Endothelial cell of umbilical vein (primary cell): ENCODE data around the gene SHLD2. TPM values are rescaled to one million over a fixed set of nuclear protein-coding genes. Genes with fewer than 3 reads are reported as not detected.

ENCODE experiments used
- BruUV-seq: library from RNA; stranded (reverse); fragments of 400-500 nt; replicated peaks from 2 replicates; lab custom pipeline; 2021; lab: Mats Ljungman, UMichigan
- CTCF ChIA-PET: fragments of 300-600, 350-600 bp; sonication (Branson Sonifier 250); formaldehyde crosslinking; loops from one replicate; lab custom pipeline; 2021; ENCODE audit warnings: antibody characterized with exemption, inconsistent platforms; lab: Charles Lee
- POLR2A ChIA-PET: fragments of 300-600, 350-600 bp; sonication (Branson Sonifier 250); formaldehyde crosslinking; loops from one replicate; lab custom pipeline; 2021; ENCODE audit warnings: antibody characterized with exemption, inconsistent platforms; lab: Charles Lee
- DNase-seq: peaks from one replicate; pipeline ENCODE4 v3.0.0-alpha.2; 2011; ENCODE audit warnings: low read depth, low spot score
- FAIRE-seq: peaks from 2 replicates; lab custom pipeline; 2011; peaks lifted over from hg19 to GRCh38; lab: Jason Lieb, UNC
- H2AFZ ChIP-seq: 2 replicates; pipeline ENCODE4 v1.6.0; 2012; ENCODE audit warnings: low read depth, low read length, control low read depth, inconsistent platforms
- H3K27ac ChIP-seq: 2 replicates; pipeline ENCODE4 v1.5.1; 2011; ENCODE audit warnings: low read depth, mild to moderate bottlenecking, control low read depth, low read length, moderate library complexity; ENCODE audit not compliant: insufficient read depth
- H3K27me3 ChIP-seq, 2 experiments: 2 replicates each; pipeline versions ENCODE4 v1.6.0 to v1.6.1; 2011; ENCODE audit warnings: low read length in 2 of 2, mixed read lengths in 1 of 2; ENCODE audit not compliant: control insufficient read depth in 2 of 2, insufficient read depth in 2 of 2
- H3K36me3 ChIP-seq, 2 experiments: 2 replicates in 1 of 2; 3 replicates in 1 of 2; pipeline ENCODE4 v1.5.1; 2011; ENCODE audit warnings: low read length in 2 of 2, mild to moderate bottlenecking in 1 of 2, moderate library complexity in 1 of 2; ENCODE audit not compliant: control insufficient read depth in 2 of 2, insufficient read depth in 2 of 2; ENCODE audit errors: extremely low read depth in 1 of 2
- H3K4me1 ChIP-seq: 3 replicates; pipeline ENCODE4 v1.5.1; 2011; ENCODE audit warnings: mild to moderate bottlenecking, low read length; ENCODE audit not compliant: control insufficient read depth, insufficient read depth; ENCODE audit errors: extremely low read depth
- H3K4me2 ChIP-seq: 2 replicates; pipeline ENCODE4 v1.6.1; 2011; ENCODE audit warnings: low read length, control low read depth, mixed read lengths; ENCODE audit not compliant: insufficient read depth
- H3K4me3 ChIP-seq, 3 experiments: fragments of 200-600 bp in 1 of 3; sonication (generic), shearing (Covaris generic) in 1 of 3; replicated peaks in 1 of 3; 2 replicates each; pipeline ENCODE4 v1.5.1; 2011 to 2016; ENCODE audit warnings: control low read depth in 3 of 3, low read length in 3 of 3, mild to moderate bottlenecking in 2 of 3, inconsistent platforms in 1 of 3, low read depth in 1 of 3, moderate library complexity in 1 of 3; ENCODE audit not compliant: insufficient read depth in 1 of 3
- H3K79me2 ChIP-seq: 2 replicates; pipeline ENCODE4 v1.6.0; 2012; ENCODE audit warnings: low read length, inconsistent platforms; ENCODE audit not compliant: control insufficient read depth, insufficient read depth
- H3K9ac ChIP-seq: replicated peaks from 2 replicates; pipeline ENCODE3; 2011; ENCODE audit warnings: low read length, control low read depth; ENCODE audit not compliant: insufficient read depth; ENCODE audit errors: extremely low read depth
- H3K9me1 ChIP-seq: replicated peaks from 3 replicates; pipeline ENCODE4 v1.6.0; 2011; ENCODE audit warnings: mild to moderate bottlenecking, low read length; ENCODE audit not compliant: control insufficient read depth, insufficient read depth; ENCODE audit errors: extremely low read depth
- H3K9me3 ChIP-seq: replicated peaks from 2 replicates; pipeline ENCODE4 v1.5.1; 2012; ENCODE audit warnings: low read length, inconsistent platforms; ENCODE audit not compliant: control insufficient read depth, insufficient read depth
- H4K20me1 ChIP-seq: replicated peaks from 2 replicates; pipeline ENCODE3; 2011; ENCODE audit warnings: mild to moderate bottlenecking, low read length; ENCODE audit not compliant: control insufficient read depth, insufficient read depth; ENCODE audit errors: extremely low read depth
- EZH2 ChIP-seq: IDR thresholded peaks from 2 replicates; pipeline ENCODE4 v1.6.1; 2012; ENCODE audit warnings: borderline replicate concordance, low read depth, mild to moderate bottlenecking, moderate library complexity, low read length, inconsistent platforms; ENCODE audit not compliant: severe bottlenecking
- FOS ChIP-seq: IDR thresholded peaks from 2 replicates; pipeline ENCODE4 v1.6.1; 2011; ENCODE audit warnings: mild to moderate bottlenecking, low read length, moderate library complexity, borderline replicate concordance; ENCODE audit not compliant: insufficient read depth
- GATA2 ChIP-seq: IDR thresholded peaks from 2 replicates; pipeline ENCODE4 v1.7.0; 2011; ENCODE audit warnings: low read depth, mild to moderate bottlenecking, moderate library complexity, mixed read lengths, low read length; ENCODE audit not compliant: insufficient read length, insufficient read depth
- JUN ChIP-seq: IDR thresholded peaks from 2 replicates; pipeline ENCODE4 v1.6.1; 2011; ENCODE audit warnings: borderline replicate concordance, low read depth; ENCODE audit not compliant: insufficient read length, insufficient read depth
- MYC ChIP-seq: IDR thresholded peaks from one replicate; pipeline ENCODE4 v1.6.1; 2011; ENCODE audit warnings: mild to moderate bottlenecking, low read depth, low read length
- POLR2A ChIP-seq: IDR thresholded peaks from 2 replicates; pipeline ENCODE4 v1.6.1; 2012; ENCODE audit warnings: low read depth, mild to moderate bottlenecking, control low read depth, low read length
- POLR2AphosphoS5 ChIP-seq: IDR thresholded peaks from 2 replicates; pipeline ENCODE4 v1.6.1; 2012; ENCODE audit warnings: low read depth, mild to moderate bottlenecking, control low read depth, low read length, moderate library complexity; ENCODE audit not compliant: insufficient read depth
- dilution Hi-C: fragments of 300-500 bp; cut with MboI; formaldehyde crosslinking; loops from one replicate; pipeline ENCODE4 v1.15.0; 2019; ENCODE audit warnings: low sequenced_read_pairs; ENCODE audit not compliant: extremely low pct_ligation_motif_present
- intact Hi-C: fragments of 100-400 bp; cut with micrococcal nuclease; formaldehyde crosslinking; loops from one replicate; pipeline ENCODE4 v1.10.0; 2022
- polyA plus RNA-seq, 4 experiments: library from polyadenylated mRNA; depleted of rRNA in 3 of 4; stranded (reverse) in 3 of 4; unstranded in 1 of 4; fragments of >200 nt; gene quantifications; 2 replicates each; pipeline versions ENCODE4 v1.2.1 to v1.2.3, GENCODE V29; 2011 to 2012; ENCODE audit warnings: missing spikeins in 1 of 4
- total RNA-seq: library from RNA; stranded (reverse); gene quantifications from 2 replicates; pipeline ENCODE4 v1.2.3, GENCODE V29; 2021
- TF ChIP-seq, protein P1 (sequence below), 2 donors: IDR thresholded peaks; 1 replicate in 1 of 2; 2 replicates in 1 of 2; pipeline ENCODE4 v1.5.1; 2011; ENCODE audit warnings: low read length in 2 of 2, mild to moderate bottlenecking in 2 of 2, moderate library complexity in 2 of 2, control low read depth in 1 of 2, inconsistent platforms in 1 of 2, low read depth in 1 of 2; ENCODE audit not compliant: insufficient read depth in 1 of 2; ENCODE audit errors: extremely low read depth in 1 of 2
- TF ChIP-seq, protein P2 (sequence below): IDR thresholded peaks from 2 replicates; pipeline ENCODE4 v1.6.1; 2011; ENCODE audit not compliant: insufficient read depth, insufficient read length

Gene SHLD2
- total and polyA plus RNA-seq, 2 donors (not counting 3 experiments of a cell fraction or from before 2014, with no cell fraction given): 6.1 to 22.4 TPM

DNA sequence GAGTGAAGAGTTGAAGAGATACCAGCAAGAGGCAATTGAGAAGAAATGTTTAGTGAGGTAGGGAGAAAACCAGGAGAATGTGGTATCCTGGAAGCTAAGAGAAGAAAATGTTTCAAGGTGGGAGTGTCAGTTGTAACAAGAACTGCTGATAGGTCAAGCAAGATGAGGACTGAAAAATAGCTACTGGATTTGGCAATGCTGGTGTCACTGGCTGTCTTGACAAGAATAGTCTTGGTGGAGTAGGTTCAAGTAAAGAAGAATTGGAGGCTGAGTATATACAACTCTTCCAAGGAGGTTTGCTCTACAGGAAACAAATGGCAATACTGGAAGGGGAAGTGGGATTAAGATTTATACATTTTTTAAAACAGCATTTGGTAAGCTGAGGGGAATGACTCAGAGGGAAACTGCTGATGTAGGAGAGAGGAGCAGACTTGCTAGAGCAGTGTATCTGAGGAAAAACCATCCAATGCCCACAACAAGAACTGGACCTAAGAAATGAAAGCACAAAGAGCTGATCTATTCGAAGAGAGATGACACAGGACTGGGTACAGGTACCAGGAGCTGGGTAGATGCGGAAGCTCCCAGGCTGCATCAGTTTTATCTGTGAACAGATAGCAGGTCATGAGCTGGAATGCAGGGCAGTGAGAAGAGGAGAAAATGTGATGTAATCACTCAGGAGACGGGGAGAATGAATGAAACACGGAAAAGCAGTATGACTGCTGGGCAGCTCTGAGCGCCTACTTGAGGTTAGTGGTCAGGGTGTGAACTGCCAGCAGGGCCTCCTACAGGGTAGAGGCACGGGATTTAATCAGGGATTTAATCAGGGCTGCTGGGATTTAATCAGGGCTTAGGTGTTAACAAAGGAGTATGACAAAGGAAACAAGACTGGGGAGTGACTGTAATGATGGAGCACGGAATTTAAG, 40.4 kb upstream of the SHLD2 start:
- TF ChIP-seq, protein P1, sequence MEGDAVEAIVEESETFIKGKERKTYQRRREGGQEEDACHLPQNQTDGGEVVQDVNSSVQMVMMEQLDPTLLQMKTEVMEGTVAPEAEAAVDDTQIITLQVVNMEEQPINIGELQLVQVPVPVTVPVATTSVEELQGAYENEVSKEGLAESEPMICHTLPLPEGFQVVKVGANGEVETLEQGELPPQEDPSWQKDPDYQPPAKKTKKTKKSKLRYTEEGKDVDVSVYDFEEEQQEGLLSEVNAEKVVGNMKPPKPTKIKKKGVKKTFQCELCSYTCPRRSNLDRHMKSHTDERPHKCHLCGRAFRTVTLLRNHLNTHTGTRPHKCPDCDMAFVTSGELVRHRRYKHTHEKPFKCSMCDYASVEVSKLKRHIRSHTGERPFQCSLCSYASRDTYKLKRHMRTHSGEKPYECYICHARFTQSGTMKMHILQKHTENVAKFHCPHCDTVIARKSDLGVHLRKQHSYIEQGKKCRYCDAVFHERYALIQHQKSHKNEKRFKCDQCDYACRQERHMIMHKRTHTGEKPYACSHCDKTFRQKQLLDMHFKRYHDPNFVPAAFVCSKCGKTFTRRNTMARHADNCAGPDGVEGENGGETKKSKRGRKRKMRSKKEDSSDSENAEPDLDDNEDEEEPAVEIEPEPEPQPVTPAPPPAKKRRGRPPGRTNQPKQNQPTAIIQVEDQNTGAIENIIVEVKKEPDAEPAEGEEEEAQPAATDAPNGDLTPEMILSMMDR (IDR thresholded peaks at IDR 0.05; ENCODE audit: extremely low read depth in 1 of 2, insufficient read depth in 1 of 2, low read depth in 1 of 2, low read length in 2 of 2): peak; percentile 18 to 22
- no peak for TF ChIP-seq EZH2
- TF ChIP-seq FOS: peak; percentile 63
- TF ChIP-seq POLR2AphosphoS5: no peak
- TF ChIP-seq GATA2: no peak
- no peak for TF ChIP-seq POLR2A
- no peak for TF ChIP-seq JUN
- no peak for TF ChIP-seq MYC
- TF ChIP-seq, protein P2, sequence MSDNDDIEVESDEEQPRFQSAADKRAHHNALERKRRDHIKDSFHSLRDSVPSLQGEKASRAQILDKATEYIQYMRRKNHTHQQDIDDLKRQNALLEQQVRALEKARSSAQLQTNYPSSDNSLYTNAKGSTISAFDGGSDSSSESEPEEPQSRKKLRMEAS: no peak
- Histone ChIP-seq H3K4me3 (no peak overlapping the region), H3K9ac (no peak overlapping the region), H3K4me1 (peaks cover 10% of the 10 kb centered on the region), H3K4me2 (no peak overlapping the region), H3K79me2 (no peaks in the 10 kb centered on the region), H3K36me3 (peaks cover 6 to 12% of the 10 kb centered on the region in 2 experiments), H3K9me1 (no peaks in the 10 kb centered on the region), H3K27ac (no peak overlapping the region), H2AFZ (no peak overlapping the region), H4K20me1 (no peaks in the 10 kb centered on the region), H3K27me3 (no peaks in the 10 kb centered on the region), H3K9me3 (no peaks in the 10 kb centered on the region)
- FAIRE-seq (no peak), DNase-seq (peak; percentile 27)
- intact Hi-C loops (no loop called here), dilution Hi-C loops (no loop called here)
- ChIA-PET CTCF (interaction anchor here (0.7 to 1.9 kb wide), 10 partner anchors 10 to 116 kb away, joined by 3 to 9 read pairs (median 4); no protein-coding TSS in a partner anchor), POLR2A (no interaction called here)
- no TSS peak for BruUV-seq
